Activated CD4-positive, alpha-beta memory T cell treated with anti-CD3 and anti-CD28 coated beads, Interleukin-2, amount 10 ng/mL, durations not matched to agents 7 days and 5 days (primary cell): Measurements from ENCODE around the gene GNAQ. TPM values are rescaled to one million over a fixed set of nuclear protein-coding genes. Genes with fewer than 3 reads are reported as not detected.
"Not testable (repeated sequence)": the region's sequence is repeated elsewhere in the genome, so short reads cannot be mapped to it uniquely, and the experiment has no call there.

Experiments used
- CTCF ChIA-PET: fragments of 350-600 bp; sonication (Branson Sonifier 250); formaldehyde crosslinking; loops from one replicate; lab custom pipeline; 2021; ENCODE audit warnings: antibody characterized with exemption, inconsistent platforms; lab: Charles Lee
- POLR2A ChIA-PET: fragments of 350-600 bp; sonication (Branson Sonifier 250); formaldehyde crosslinking; loops from one replicate; lab custom pipeline; 2021; ENCODE audit warnings: antibody characterized with exemption; lab: Charles Lee
- DNase-seq: peaks from one replicate; pipeline ENCODE4 v3.0.0-alpha.2; 2020
- H3K27ac Mint-ChIP-seq: one replicate; pipeline ENCODE4 v1.8.0; 2021; ENCODE audit warnings: mild to moderate bottlenecking, mixed read lengths
- H3K27me3 Mint-ChIP-seq: one replicate; pipeline ENCODE4 v1.8.0; 2021; ENCODE audit warnings: mixed read lengths
- H3K36me3 Mint-ChIP-seq: one replicate; pipeline ENCODE4 v1.8.0; 2021; ENCODE audit warnings: low read depth, mixed read lengths
- H3K4me1 Mint-ChIP-seq: one replicate; pipeline ENCODE4 v1.8.0; 2021; ENCODE audit warnings: mixed read lengths
- H3K4me3 Mint-ChIP-seq: one replicate; pipeline ENCODE4 v1.8.0; 2021; ENCODE audit warnings: mild to moderate bottlenecking, mixed read lengths
- H3K9me3 Mint-ChIP-seq: one replicate; pipeline ENCODE4 v1.8.0; 2021; ENCODE audit warnings: mixed read lengths
- total RNA-seq, 2 experiments: library from RNA; stranded (reverse); gene quantifications; one replicate each; pipeline ENCODE4 v1.2.3, GENCODE V29; 2021

The GNAQ gene
- total RNA-seq, 2 experiments from 2014 or later, result 28.0 to 28.8 TPM

- Mint-ChIP-seq H3K27me3 (no peaks in the 10 kb centered on the region), H3K27ac (no peak overlapping the region), H3K36me3 (peaks cover 30% of the 10 kb centered on the region), H3K4me1 (peaks cover 11% of the 10 kb centered on the region), H3K9me3 (peaks cover 14% of the 10 kb centered on the region), H3K4me3 (no peak overlapping the region)
- ChIA-PET CTCF (interaction anchor here (1.7 kb wide), 1 partner anchor 30 kb away, joined by 4 read pairs; no protein-coding TSS in a partner anchor), POLR2A (no interaction called here)
- no peak for DNase-seq
Observed at GRCh38 chr9:77866878-77867277, 164.7 kb downstream of the GNAQ start.

GRCh38 chr9:77865385-77866047, 166.1 kb downstream of the GNAQ start:
- H3K27ac Mint-ChIP-seq, result no peak overlapping the region
- no peaks in the 10 kb centered on the region for H3K27me3 Mint-ChIP-seq
- peaks cover 34% of the 10 kb centered on the region for H3K36me3 Mint-ChIP-seq
- peaks cover 11% of the 10 kb centered on the region for H3K4me1 Mint-ChIP-seq
- H3K9me3 Mint-ChIP-seq, result peaks cover 14% of the 10 kb centered on the region
- ChIA-PET POLR2A (no interaction called here), CTCF (interaction anchor here (0.6 kb wide), 1 partner anchor 256 kb away, joined by 3 read pairs; no protein-coding TSS in a partner anchor)
- H3K4me3 Mint-ChIP-seq, result no peak overlapping the region
- no peak for DNase-seq

GRCh38 chr9:77864211-77864889, 167.3 kb downstream of the GNAQ start:
- CTCF ChIA-PET, result no interaction called here
- Mint-ChIP-seq H3K9me3 (peaks cover 14% of the 10 kb centered on the region), H3K27ac (no peak overlapping the region), H3K27me3 (no peaks in the 10 kb centered on the region), H3K4me1 (peaks cover 11% of the 10 kb centered on the region), H3K36me3 (peaks cover 34% of the 10 kb centered on the region), H3K4me3 (no peak overlapping the region)
- no peak for DNase-seq
- POLR2A ChIA-PET, result no interaction called here

GRCh38 chr9:77863638-77864037, 168.0 kb downstream of the GNAQ start:
- H3K36me3 Mint-ChIP-seq, result peaks cover 34% of the 10 kb centered on the region
- H3K27ac Mint-ChIP-seq, H3K27me3 Mint-ChIP-seq, H3K4me3 Mint-ChIP-seq, DNase-seq, CTCF ChIA-PET, POLR2A ChIA-PET: not testable (repeated sequence)
- peaks cover 11% of the 10 kb centered on the region for H3K4me1 Mint-ChIP-seq
- H3K9me3 Mint-ChIP-seq, result peaks cover 14% of the 10 kb centered on the region

GRCh38 chr9:77860953-77861352, 170.7 kb downstream of the GNAQ start:
- Mint-ChIP-seq H3K9me3 (peaks cover 14% of the 10 kb centered on the region), H3K36me3 (peaks cover 34% of the 10 kb centered on the region)
- H3K27ac Mint-ChIP-seq, CTCF ChIA-PET, H3K4me1 Mint-ChIP-seq, H3K4me3 Mint-ChIP-seq, DNase-seq, POLR2A ChIA-PET, H3K27me3 Mint-ChIP-seq: not testable (repeated sequence)

DNA sequence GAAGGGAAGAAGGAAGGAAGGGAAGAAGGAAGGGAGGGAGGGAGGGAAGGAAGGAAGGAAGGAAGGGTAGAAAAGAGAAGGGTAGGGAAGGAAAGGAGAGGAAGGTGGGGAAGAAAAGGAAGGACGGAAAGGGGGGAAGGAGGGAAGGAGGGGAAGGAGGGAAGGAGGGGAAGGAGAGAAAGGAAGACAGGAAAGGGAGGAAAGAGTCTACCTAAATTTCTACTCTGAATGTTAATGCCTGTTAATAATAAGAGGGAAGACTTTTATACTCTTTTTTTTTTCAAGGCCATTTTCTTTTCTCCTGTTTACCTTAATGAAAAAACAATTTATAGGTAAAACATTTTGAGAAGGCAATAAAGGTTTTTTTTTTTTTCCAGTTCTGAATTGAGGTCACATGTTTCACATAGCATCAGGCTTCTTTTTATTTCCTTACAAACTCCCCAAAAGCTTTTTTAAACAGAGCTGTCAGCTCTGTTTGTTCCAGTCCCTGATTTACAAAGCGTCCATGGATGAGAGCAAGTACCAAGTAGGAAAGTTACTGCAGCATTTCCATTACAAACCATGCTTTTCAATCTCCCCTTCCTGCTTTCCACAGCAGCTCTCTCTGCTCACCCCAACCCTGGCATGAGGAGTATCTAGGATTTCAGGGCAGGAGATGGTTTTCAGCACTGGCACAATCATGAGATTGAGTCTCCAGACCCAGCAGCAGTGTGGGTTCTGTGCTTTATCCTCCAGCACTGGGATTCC, 173.9 kb downstream of the GNAQ start:
- no peak overlapping the region for H3K4me3 Mint-ChIP-seq
- CTCF ChIA-PET, result no interaction called here
- peaks cover 2% of the 10 kb centered on the region for H3K4me1 Mint-ChIP-seq
- no peak for DNase-seq
- POLR2A ChIA-PET, result no interaction called here
- no peaks in the 10 kb centered on the region for H3K9me3 Mint-ChIP-seq
- peaks cover 4% of the 10 kb centered on the region for H3K36me3 Mint-ChIP-seq
- no peak overlapping the region for H3K27ac Mint-ChIP-seq
- no peaks in the 10 kb centered on the region for H3K27me3 Mint-ChIP-seq

DNA sequence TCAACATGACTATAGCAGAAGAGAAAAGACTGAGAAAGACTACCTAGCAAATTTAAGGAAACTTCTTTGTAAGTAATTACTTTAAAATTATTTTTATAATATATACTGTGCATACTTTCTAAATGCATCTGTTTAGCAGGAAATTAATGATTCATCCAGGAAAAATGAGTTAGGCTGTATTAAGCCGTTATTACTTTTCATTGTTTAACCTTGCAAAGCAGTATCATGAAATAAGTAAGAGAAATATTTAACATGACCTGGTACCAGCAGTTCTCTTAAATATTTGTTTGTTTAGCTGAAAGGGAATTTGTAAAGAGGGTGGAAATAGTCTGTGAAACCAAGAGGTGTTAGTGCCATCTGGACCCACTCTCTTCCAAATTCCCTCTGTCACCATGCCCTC, 175.0 kb downstream of the GNAQ start:
- POLR2A ChIA-PET, result no interaction called here
- CTCF ChIA-PET, result no interaction called here
- Mint-ChIP-seq H3K4me1 (peaks cover 2% of the 10 kb centered on the region), H3K27ac (no peak overlapping the region), H3K27me3 (no peaks in the 10 kb centered on the region), H3K4me3 (no peak overlapping the region), H3K36me3 (peaks cover 4% of the 10 kb centered on the region), H3K9me3 (no peaks in the 10 kb centered on the region)
- DNase-seq, result no peak

DNA sequence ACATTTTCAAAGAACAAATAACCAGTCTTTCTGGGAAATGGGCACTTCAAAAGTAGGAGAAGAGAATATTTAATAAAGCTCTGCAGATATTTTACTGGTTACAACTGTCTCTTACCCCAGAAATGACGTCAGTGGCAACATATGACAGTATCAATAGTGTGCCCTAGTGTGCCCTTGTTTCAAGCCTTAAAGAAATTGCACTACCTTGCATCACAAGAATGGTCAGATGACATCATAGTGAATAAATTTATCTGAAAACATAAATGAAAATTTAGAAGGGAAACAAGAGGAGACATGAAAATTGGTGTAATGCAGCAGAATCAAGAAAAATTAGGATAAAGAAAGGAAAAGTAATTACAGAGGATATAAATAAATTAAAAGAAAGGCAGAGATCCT, 176.7 kb downstream of the GNAQ start:
- Mint-ChIP-seq H3K4me1 (peaks cover 2% of the 10 kb centered on the region), H3K9me3 (no peaks in the 10 kb centered on the region), H3K36me3 (no peaks in the 10 kb centered on the region), H3K4me3 (no peak overlapping the region), H3K27me3 (no peaks in the 10 kb centered on the region), H3K27ac (no peak overlapping the region)
- no peak for DNase-seq
- ChIA-PET CTCF (no interaction called here), POLR2A (no interaction called here)

- H3K36me3 Mint-ChIP-seq, result no peaks in the 10 kb centered on the region
- H3K9me3 Mint-ChIP-seq, result no peaks in the 10 kb centered on the region
- no peak overlapping the region for H3K4me3 Mint-ChIP-seq
- peaks cover 2% of the 10 kb centered on the region for H3K4me1 Mint-ChIP-seq
- CTCF ChIA-PET, result no interaction called here
- no peaks in the 10 kb centered on the region for H3K27me3 Mint-ChIP-seq
- no peak for DNase-seq
- POLR2A ChIA-PET, result no interaction called here
- H3K27ac Mint-ChIP-seq, result no peak overlapping the region
Observed at GRCh38 chr9:77854258-77854915, 177.2 kb downstream of the GNAQ start.

DNA sequence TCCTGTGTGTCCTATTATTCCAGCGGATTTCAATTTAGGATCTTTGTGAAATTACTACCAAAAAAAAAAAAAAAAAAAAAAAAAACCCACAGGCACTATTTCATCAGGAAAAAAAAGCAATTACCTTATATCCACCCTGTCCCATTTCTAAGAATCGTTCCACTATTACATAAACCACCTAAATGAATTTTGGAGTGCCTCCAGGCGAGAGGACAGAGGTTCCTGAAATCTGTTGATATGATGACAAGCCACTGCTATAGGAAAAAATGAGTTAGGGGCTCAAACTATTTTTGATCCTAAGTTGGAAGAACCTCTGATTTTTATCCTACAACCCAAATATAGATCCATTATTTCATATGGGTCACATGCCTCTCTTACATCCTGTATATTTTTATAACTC, 177.9 kb downstream of the GNAQ start:
- POLR2A ChIA-PET, result no interaction called here
- Mint-ChIP-seq H3K36me3 (no peaks in the 10 kb centered on the region), H3K27me3 (no peaks in the 10 kb centered on the region), H3K9me3 (no peaks in the 10 kb centered on the region), H3K4me3 (no peak overlapping the region), H3K27ac (no peak overlapping the region), H3K4me1 (peaks cover 2% of the 10 kb centered on the region)
- no peak for DNase-seq
- CTCF ChIA-PET, result no interaction called here

GRCh38 chr9:77851882-77852595, 179.6 kb downstream of the GNAQ start:
- peaks cover 14% of the 10 kb centered on the region for H3K4me1 Mint-ChIP-seq
- no peak overlapping the region for H3K27ac Mint-ChIP-seq
- DNase-seq, result no peak
- CTCF ChIA-PET, result interaction anchor here (0.7 kb wide), 1 partner anchor 10 kb away, joined by 3 read pairs; no protein-coding TSS in a partner anchor
- H3K27me3 Mint-ChIP-seq, result no peaks in the 10 kb centered on the region
- H3K4me3 Mint-ChIP-seq, result no peak overlapping the region
- H3K36me3 Mint-ChIP-seq, result no peaks in the 10 kb centered on the region
- POLR2A ChIA-PET, result no interaction called here
- H3K9me3 Mint-ChIP-seq, result no peaks in the 10 kb centered on the region

DNA sequence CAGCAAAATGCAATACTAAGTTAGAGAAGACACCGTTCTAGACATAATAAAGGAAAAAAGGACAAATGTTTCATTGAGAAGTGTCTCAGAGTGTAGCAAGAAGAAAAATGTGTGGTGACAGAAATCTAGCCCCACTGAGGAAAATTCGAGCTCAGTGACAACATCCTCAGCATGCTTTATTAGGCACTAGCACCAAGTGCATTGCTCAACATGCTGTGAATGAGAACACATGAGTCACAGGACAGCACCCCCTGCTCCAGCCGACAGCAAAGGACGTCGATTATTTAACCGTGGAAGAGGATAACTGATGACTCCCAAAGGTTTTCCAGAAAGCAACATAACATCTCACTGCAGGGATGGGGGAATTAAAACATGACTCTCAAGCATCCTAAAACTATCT, 182.7 kb downstream of the GNAQ start:
- H3K27ac Mint-ChIP-seq, result no peak overlapping the region
- peaks cover 17% of the 10 kb centered on the region for H3K4me1 Mint-ChIP-seq
- no peak for DNase-seq
- CTCF ChIA-PET, result no interaction called here
- POLR2A ChIA-PET, result no interaction called here
- no peaks in the 10 kb centered on the region for H3K27me3 Mint-ChIP-seq
- H3K36me3 Mint-ChIP-seq, result no peaks in the 10 kb centered on the region
- H3K4me3 Mint-ChIP-seq, result no peak overlapping the region
- no peaks in the 10 kb centered on the region for H3K9me3 Mint-ChIP-seq
